Measurements from ENCODE around the gene EPHB1.
"Not testable (repeated sequence)": the region's sequence is repeated elsewhere in the genome, so short reads cannot be mapped to it uniquely, and the experiment has no call there.

The EPHB1 gene

GRCh38 chr3:134972836-134973455 lies 177.9 kb downstream of the EPHB1 start:
- H3K27me3 Mint-ChIP-seq, result peaks cover 3% of the 10 kb centered on the region
- H3K9me3 Mint-ChIP-seq, result no peaks in the 10 kb centered on the region
- H3K36me3 Mint-ChIP-seq, result no peaks in the 10 kb centered on the region
- no peak overlapping the region for H3K27ac Mint-ChIP-seq
- no peaks in the 10 kb centered on the region for H3K4me1 Mint-ChIP-seq
- CTCF ChIA-PET, result no interaction called here
- no peak for DNase-seq
- no peak overlapping the region for H3K4me3 Mint-ChIP-seq

- H3K27me3 Mint-ChIP-seq, result peaks cover 7% of the 10 kb centered on the region
- H3K4me3 Mint-ChIP-seq, result no peak overlapping the region
- no peaks in the 10 kb centered on the region for H3K36me3 Mint-ChIP-seq
- no peaks in the 10 kb centered on the region for H3K9me3 Mint-ChIP-seq
- CTCF ChIA-PET, result no interaction called here
- H3K27ac Mint-ChIP-seq, result no peak overlapping the region
- H3K4me1 Mint-ChIP-seq, result no peaks in the 10 kb centered on the region
- DNase-seq, result no peak
These were observed 179.6 kb downstream of the EPHB1 start for GRCh38 chr3:134974624-134975023.

GRCh38 chr3:134976948-134977347 lies 181.9 kb downstream of the EPHB1 start:
- H3K4me3 Mint-ChIP-seq, result no peak overlapping the region
- no peak for DNase-seq
- H3K9me3 Mint-ChIP-seq, result no peaks in the 10 kb centered on the region
- CTCF ChIA-PET, result no interaction called here
- H3K4me1 Mint-ChIP-seq, result no peaks in the 10 kb centered on the region
- no peak overlapping the region for H3K27ac Mint-ChIP-seq
- H3K27me3 Mint-ChIP-seq, result peaks cover 7% of the 10 kb centered on the region
- no peaks in the 10 kb centered on the region for H3K36me3 Mint-ChIP-seq

- Mint-ChIP-seq H3K4me3 (no peak overlapping the region), H3K27ac (no peak overlapping the region), H3K4me1 (no peaks in the 10 kb centered on the region), H3K36me3 (no peaks in the 10 kb centered on the region), H3K9me3 (no peaks in the 10 kb centered on the region), H3K27me3 (peaks cover 7% of the 10 kb centered on the region)
- CTCF ChIA-PET, result no interaction called here
- no peak for DNase-seq
These were observed 183.6 kb downstream of the EPHB1 start for GRCh38 chr3:134978658-134979057.

- CTCF ChIA-PET, result no interaction called here
- H3K4me3 Mint-ChIP-seq, result no peak overlapping the region
- no peaks in the 10 kb centered on the region for H3K9me3 Mint-ChIP-seq
- H3K36me3 Mint-ChIP-seq, result no peaks in the 10 kb centered on the region
- no peaks in the 10 kb centered on the region for H3K27me3 Mint-ChIP-seq
- H3K27ac Mint-ChIP-seq, result no peak overlapping the region
- no peak for DNase-seq
- H3K4me1 Mint-ChIP-seq, result no peaks in the 10 kb centered on the region
These were observed 191.0 kb downstream of the EPHB1 start for GRCh38 chr3:134985864-134986715.

GRCh38 chr3:134988666-134989065 lies 193.6 kb downstream of the EPHB1 start:
- H3K4me1 Mint-ChIP-seq, result no peaks in the 10 kb centered on the region
- H3K27me3 Mint-ChIP-seq, result no peaks in the 10 kb centered on the region
- no peak overlapping the region for H3K4me3 Mint-ChIP-seq
- no peaks in the 10 kb centered on the region for H3K36me3 Mint-ChIP-seq
- no peak for DNase-seq
- no peaks in the 10 kb centered on the region for H3K9me3 Mint-ChIP-seq
- CTCF ChIA-PET, result no interaction called here
- no peak overlapping the region for H3K27ac Mint-ChIP-seq

- CTCF ChIA-PET, result no interaction called here
These were observed 195.9 kb downstream of the EPHB1 start for GRCh38 chr3:134991003-134991402.

GRCh38 chr3:134991472-134992010 lies 196.5 kb downstream of the EPHB1 start:
- Mint-ChIP-seq H3K36me3 (no peaks in the 10 kb centered on the region), H3K4me3 (no peak overlapping the region), H3K4me1 (no peaks in the 10 kb centered on the region), H3K27ac (no peak overlapping the region), H3K27me3 (no peaks in the 10 kb centered on the region), H3K9me3 (no peaks in the 10 kb centered on the region)
- CTCF ChIA-PET, result no interaction called here
- DNase-seq, result no peak

More at GRCh38 chr3:134991003-134991402, 195.9 kb downstream of the EPHB1 start:
- Mint-ChIP-seq H3K27me3 (no peaks in the 10 kb centered on the region), H3K27ac (no peak overlapping the region), H3K36me3 (no peaks in the 10 kb centered on the region), H3K4me1 (no peaks in the 10 kb centered on the region), H3K4me3 (no peak overlapping the region), H3K9me3 (no peaks in the 10 kb centered on the region)
- DNase-seq, result no peak

GRCh38 chr3:134992180-134992579 lies 197.1 kb downstream of the EPHB1 start:
- DNase-seq, result no peak
- CTCF ChIA-PET, result no interaction called here
- Mint-ChIP-seq H3K4me3 (no peak overlapping the region), H3K27ac (no peak overlapping the region), H3K9me3 (no peaks in the 10 kb centered on the region), H3K36me3 (no peaks in the 10 kb centered on the region), H3K27me3 (no peaks in the 10 kb centered on the region), H3K4me1 (no peaks in the 10 kb centered on the region)

- no peak for DNase-seq
- Mint-ChIP-seq H3K4me1 (no peaks in the 10 kb centered on the region), H3K27me3 (no peaks in the 10 kb centered on the region), H3K4me3 (no peak overlapping the region), H3K27ac (no peak overlapping the region), H3K9me3 (no peaks in the 10 kb centered on the region), H3K36me3 (no peaks in the 10 kb centered on the region)
- CTCF ChIA-PET, result no interaction called here
These were observed 197.5 kb downstream of the EPHB1 start for GRCh38 chr3:134992586-134992985.

GRCh38 chr3:134993011-134993410 lies 198.0 kb downstream of the EPHB1 start:
- CTCF ChIA-PET, result no interaction called here
- H3K4me3 Mint-ChIP-seq, result no peak overlapping the region
- no peaks in the 10 kb centered on the region for H3K9me3 Mint-ChIP-seq
- H3K36me3 Mint-ChIP-seq, result no peaks in the 10 kb centered on the region
- no peak for DNase-seq
- H3K27ac Mint-ChIP-seq, result no peak overlapping the region
- no peaks in the 10 kb centered on the region for H3K27me3 Mint-ChIP-seq
- no peaks in the 10 kb centered on the region for H3K4me1 Mint-ChIP-seq

GRCh38 chr3:134998158-134998557 lies 203.1 kb downstream of the EPHB1 start:
- Mint-ChIP-seq H3K36me3 (no peaks in the 10 kb centered on the region), H3K27me3 (peaks cover 11% of the 10 kb centered on the region), H3K4me1 (no peaks in the 10 kb centered on the region), H3K4me3 (no peak overlapping the region), H3K27ac (no peak overlapping the region), H3K9me3 (no peaks in the 10 kb centered on the region)
- CTCF ChIA-PET, result no interaction called here
- no peak for DNase-seq

GRCh38 chr3:134998855-134999254 lies 203.8 kb downstream of the EPHB1 start:
- no peak for DNase-seq
- Mint-ChIP-seq H3K27me3 (peaks cover 11% of the 10 kb centered on the region), H3K27ac (no peak overlapping the region), H3K9me3 (no peaks in the 10 kb centered on the region), H3K4me3 (no peak overlapping the region), H3K4me1 (no peaks in the 10 kb centered on the region), H3K36me3 (no peaks in the 10 kb centered on the region)
- CTCF ChIA-PET, result no interaction called here

- no peak for DNase-seq
- no peaks in the 10 kb centered on the region for H3K36me3 Mint-ChIP-seq
- H3K9me3 Mint-ChIP-seq, result no peaks in the 10 kb centered on the region
- no peaks in the 10 kb centered on the region for H3K4me1 Mint-ChIP-seq
- CTCF ChIA-PET, result no interaction called here
- H3K27ac Mint-ChIP-seq, result no peak overlapping the region
- peaks cover 11% of the 10 kb centered on the region for H3K27me3 Mint-ChIP-seq
- no peak overlapping the region for H3K4me3 Mint-ChIP-seq
These were observed 205.4 kb downstream of the EPHB1 start for GRCh38 chr3:135000465-135000864.

GRCh38 chr3:135005616-135006015 lies 210.6 kb downstream of the EPHB1 start:
- H3K4me1 Mint-ChIP-seq, H3K9me3 Mint-ChIP-seq, CTCF ChIA-PET, H3K27ac Mint-ChIP-seq, H3K4me3 Mint-ChIP-seq, DNase-seq, H3K27me3 Mint-ChIP-seq, H3K36me3 Mint-ChIP-seq: not testable (repeated sequence)
